CD4-positive, alpha-beta T cell treated with Interleukin-4 for 1 hour (primary cell): Measurements from ENCODE around the gene MINDY3.
"Not testable (repeated sequence)": the region's sequence is repeated elsewhere in the genome, so short reads cannot be mapped to it uniquely, and the experiment has no call there.

Source experiments
- DNase-seq, 2 donors: peaks; one replicate each; pipeline ENCODE4 v3.0.0-alpha.2; 2020 to 2022

Gene MINDY3

DNA sequence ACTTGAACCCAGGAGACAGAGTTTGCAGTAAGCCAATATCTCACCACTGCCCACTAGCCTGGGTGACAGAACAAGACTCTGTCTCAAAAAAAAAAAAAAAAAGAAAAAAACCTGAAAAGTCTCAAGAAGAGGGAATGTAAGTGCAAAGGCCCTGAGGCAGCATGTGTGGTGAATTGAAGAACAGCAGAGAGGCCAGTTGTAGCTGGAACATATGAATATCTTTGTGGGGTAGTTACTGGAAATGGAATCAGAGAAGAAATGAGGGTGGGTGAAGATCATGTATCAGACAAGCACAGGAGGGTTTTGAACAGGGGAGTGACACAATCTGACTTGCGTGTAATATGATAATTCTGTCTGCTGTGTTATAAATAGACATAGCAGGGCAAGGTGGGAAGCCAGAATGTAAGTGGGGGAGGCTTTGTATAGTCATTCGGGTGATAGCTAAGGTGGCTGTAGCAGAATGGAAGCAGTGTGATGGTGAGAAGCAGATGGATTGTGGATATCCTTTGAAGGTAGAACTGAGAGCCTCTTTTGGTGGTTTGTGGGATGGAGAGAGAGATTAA is 95.3 kb downstream of the MINDY3 start:
- no peak for DNase-seq

DNA sequence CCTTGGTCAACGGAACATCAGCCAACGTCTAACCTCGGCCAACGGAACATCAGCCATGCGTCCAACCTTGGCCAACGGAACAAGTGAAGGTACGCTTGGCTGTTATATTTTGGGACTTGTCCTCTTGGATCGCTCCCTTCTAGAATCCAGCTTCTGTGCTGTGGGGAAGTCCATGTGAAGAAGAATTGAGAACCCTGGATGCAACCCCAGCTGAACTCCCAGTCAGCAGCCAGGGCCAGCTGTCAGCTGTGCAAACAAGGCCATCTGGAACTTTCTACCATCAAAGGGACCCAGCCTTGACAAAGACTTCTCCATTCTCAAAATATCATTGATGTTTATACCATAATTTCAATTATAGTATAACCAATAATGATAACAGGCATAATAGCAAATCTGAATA is 97.3 kb downstream of the MINDY3 start:
- DNase-seq: no peak

DNA sequence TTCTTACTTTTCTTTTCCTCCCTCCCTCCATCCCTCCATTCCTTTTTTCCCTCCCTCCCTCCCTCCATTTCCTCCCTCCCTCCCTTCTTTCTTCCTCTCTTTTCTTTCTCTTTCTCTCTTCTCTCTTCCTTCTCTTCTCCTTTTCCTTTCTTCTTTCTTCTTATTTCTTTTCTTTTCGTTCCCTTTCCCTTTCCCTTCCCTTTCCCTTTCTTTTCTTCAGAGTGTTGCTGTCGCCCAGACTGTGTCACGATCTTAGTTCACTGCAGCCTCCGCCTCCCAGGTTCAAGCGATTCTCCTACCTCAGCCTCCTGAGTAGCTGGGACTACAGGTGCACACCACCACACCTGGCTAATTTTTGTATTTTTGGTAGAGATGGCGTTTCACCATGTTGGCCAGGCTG is 98.1 kb downstream of the MINDY3 start:
- DNase-seq: not testable (repeated sequence)

DNA sequence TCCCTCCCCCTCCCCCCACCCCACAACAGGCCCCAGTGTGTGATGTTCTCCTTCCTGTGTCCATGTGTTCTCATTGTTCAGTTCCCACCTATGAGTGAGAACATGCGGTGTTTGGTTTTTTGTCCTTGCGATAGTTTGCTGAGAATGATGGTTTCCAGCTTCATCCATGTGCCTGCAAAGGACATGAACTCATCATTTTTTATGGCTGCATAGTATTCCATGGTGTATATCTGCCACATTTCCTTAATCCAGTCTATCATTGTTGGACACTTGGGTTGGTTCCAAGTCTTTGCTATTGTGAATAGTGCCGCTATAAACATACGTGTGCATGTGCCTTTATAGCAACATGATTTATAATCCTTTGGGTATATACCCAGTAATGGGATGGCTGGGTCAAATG is 99.1 kb downstream of the MINDY3 start:
- not testable (repeated sequence) for DNase-seq

DNA sequence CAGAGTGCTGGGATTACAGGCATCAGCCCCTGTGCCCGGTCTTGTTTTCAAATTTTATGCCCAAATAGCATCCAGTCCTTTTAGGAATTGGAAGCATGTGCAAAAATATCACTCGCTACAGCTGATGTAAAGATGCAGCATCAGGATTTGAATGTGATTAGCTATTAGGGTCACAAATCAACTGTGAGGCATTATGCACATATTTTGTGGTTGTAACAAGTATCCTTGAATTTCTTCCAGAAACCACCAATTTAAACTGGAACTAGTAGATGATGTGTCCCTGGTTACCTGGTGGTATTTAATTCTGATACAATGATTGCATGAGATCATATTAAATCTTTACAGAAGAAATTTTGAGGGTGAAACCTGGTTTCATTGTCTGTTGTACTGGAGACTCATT is 99.6 kb downstream of the MINDY3 start:
- DNase-seq: no peak

DNA sequence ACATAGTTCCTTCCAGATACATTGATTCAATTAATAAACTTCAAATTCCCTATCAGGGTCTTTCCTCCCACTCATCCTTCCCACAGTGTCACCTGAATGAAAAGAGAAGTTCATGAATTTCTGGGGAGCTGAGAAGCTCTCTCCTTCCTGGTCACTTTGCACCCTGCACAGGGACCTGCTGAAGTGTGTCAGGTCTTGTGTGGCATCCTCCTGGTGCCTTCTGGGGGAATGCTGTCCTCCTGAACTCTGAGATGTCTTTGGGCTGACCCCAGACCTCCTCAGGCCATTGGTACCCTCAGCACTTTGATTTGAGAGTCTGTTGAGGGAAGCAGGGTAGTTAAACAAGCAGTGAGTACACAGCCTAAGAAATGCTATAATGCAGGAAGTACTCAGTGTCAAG is 101.0 kb downstream of the MINDY3 start:
- DNase-seq: no peak

DNA sequence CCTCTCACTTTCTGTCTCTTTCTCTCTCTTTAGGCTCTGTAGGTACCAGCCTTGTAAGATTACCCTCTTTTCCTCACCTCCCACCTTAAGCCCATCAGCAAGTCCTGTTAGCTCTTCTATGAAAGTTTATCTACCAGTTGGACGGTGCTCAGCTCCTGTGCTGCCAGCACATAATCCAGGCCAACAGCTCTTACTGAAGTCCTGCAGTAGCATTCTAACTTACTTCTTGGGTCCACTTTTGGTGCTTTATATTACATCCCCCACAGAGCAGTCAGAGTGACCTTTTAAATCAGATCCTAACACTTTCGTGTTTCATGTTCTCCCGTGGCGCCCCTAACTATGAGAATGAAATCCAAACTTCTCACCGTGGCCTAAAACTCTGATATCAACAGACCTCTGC is 101.7 kb downstream of the MINDY3 start:
- DNase-seq: no peak

DNA sequence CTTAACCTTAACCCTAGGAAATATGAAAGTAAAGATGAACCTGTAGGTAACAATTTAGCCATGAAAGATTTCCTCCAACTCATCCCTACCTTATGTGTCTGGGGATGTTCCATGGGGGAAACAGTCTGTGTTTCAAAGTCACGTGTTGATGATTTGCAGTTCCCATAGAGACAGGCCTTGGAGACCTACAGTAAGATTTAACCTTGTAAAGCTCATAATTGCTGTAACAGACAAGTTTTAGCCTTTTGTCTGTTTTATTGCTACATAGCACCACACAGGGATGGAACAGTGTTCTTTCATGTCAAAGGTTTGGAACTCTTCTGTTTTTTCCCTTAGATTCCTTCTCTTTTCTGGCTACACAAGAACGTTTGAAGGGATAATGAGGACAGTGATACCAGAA is 105.4 kb downstream of the MINDY3 start:
- no peak for DNase-seq

DNA sequence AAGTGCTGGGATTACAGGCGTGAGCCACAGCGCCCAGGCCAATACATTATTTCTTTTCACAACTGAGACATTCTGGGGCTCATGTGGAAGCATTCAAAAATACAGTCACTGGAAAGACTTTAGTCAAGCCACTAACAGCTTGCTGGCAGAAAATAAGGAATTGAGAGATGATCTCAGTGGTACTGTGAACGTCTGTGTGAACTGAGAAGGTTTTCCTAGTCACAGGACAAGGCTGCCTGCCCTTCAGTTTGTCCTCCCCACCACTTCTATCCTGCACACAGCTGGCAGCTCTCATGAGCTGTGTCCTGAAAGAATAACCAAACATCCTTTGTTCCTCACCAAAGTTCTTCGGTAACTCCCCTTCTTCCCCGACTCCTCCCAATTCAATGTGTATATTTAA is 109.3 kb downstream of the MINDY3 start:
- no peak for DNase-seq

DNA sequence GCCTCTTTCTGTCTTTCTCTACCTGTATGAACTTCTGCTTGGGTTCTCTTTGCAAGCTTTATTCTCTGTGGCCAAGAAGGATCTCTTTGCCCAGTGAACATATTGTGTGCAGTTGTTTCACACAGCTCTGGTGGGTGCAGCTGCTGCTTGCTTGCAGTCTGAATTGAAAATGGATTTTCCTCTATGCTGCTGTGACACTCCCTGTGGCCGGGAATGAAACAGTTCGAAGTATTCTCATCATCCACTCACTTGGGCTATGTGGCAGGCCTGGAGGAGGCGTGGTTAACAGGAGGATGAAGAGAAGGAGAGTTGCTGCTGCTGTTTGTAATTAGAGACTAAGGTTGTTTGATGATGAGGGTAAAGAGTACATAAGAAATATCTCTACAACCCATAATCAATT is 112.2 kb downstream of the MINDY3 start:
- DNase-seq: no peak

DNA sequence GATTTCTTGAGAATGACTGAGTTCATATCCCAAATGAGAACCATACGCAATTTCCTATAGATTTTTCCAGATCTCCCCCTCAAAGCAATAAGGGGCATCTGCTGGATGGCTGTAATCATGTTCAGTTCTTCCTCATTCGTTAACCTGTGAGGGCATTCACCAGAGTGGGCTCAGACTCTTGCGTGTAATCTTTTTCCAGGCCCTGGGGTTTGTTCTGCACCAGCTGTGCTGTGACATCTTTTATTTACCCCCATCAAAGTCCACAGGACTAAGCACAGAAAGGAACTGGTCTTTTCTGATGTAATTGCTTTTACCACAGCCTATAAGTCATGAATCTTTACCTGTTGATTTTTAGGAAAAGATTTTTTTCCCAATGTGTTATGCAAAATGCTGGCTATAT is 112.7 kb downstream of the MINDY3 start:
- no peak for DNase-seq

DNA sequence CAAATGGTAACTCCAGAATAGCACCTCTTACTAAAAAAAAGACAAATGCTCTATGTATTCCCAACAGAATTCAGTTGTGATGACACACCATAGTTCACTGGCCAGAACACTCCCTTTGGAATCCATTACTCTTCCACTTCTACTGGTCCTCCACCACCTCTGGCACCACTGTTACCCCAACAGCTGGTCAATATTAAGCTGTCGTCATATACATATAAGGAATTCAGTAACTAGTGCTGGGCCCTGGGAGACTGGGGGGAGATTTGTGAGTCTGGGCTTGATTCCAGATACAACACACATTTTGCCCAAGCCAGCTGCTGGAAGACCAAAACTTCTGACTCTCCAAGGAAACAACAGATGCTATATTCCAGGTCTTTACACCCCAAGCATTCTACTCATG is 114.6 kb downstream of the MINDY3 start:
- no peak for DNase-seq

DNA sequence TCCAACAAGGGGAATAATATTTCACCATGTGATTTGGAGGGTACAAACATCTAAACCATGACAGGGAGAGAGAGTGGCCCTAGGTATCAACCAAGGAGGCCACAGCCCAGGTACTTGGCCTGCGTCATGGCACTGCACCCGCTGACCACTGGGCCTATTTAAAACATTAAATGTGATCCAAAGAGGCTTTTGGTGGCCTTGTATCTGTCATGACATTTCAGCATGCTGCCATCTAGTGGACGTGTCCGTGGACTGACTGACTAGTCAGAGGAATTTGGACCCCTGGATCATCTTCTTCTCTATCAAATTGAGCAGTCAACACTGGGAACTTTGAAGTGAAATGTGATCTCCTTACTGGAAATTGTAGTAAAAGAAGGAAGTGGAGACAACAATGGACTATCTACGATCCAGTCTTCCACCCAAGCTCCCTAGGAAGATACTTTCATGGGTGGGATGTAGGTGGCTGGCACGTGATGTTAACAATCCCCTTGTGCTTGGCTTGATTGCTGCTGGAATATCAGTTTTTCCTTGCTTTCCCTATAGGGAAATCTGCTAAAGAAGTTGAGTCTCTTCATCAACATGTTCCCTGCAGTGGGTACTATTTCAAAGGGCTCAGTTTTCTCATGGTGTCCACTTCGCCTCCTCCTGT is 116.0 kb downstream of the MINDY3 start:
- DNase-seq: peak in 1 of 2 donors; percentile 24

DNA sequence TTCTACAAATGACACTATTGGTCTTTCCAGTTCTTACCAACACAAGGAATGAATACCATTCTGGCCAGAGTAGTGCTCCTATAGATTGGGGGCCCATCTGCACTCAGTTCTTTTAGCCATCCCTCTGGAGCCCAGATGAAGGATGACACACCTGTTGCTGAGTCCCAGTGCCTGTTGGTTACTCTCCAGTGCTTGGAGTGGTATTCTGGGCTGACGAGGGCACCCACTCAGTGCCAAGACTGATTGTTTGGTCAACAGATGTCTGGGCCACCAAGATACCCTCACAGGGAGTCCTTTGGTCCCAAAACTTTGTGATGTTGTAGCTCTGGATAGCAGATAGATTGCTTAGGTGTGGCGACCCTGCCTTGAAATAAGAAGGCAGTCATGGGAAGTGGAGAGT is 116.9 kb downstream of the MINDY3 start:
- no peak for DNase-seq

DNA sequence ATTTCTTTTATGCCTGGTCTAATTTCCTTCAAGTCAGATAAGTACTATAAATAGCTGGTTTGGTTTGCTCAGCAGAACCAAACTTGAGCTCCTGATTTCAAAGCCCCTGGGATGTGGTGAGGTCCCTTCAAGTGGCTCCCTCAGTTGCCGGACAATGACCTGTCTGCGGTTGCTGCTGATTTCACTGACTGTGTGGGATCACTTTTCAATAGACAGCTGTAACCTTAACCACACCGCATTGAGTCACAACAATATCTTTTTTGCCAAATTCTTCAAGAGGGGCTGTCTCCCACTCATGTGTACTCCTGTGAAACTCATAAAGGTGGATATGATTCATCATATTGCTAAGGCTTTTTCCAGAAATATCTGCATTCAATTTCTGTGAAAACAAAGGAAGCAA is 117.5 kb downstream of the MINDY3 start:
- no peak for DNase-seq

DNA sequence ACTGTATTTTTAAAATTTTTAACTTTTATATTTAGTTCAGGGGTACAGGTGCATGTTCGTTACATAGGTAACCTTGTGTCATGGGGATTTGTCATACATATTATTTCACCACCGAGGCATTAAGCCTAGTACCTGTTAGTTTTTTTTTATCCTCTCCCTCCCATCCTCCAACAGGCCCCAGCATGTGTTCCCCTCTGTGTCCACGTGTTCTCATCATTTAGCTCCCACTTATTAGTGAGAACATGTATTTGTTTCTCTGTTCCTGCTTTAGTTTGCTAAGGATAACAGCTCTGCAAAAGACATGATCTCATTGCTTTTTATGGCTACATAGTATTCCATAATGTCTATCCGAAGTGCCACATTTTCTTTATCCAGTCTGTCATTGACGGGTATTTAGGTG is 118.2 kb downstream of the MINDY3 start:
- DNase-seq: no peak

DNA sequence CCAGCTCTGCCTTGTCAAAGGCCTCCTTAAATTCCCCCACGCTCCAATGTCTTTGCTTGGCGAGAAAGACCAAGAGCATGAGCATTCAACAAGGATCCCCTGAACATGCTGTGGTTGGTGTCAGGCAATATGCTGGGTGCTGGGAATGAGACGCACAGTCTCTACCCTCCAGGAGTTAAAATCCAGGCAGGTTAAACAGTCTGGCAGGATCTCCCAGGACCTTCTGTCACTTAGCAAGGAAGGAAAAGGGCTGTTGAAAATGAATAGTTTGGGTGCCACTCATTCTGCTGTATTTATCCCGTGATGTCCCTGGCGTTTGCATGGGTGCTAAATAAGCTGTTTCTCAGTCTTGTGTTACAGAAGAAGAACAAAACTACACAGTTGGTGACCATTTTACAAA is 118.7 kb downstream of the MINDY3 start:
- no peak for DNase-seq

DNA sequence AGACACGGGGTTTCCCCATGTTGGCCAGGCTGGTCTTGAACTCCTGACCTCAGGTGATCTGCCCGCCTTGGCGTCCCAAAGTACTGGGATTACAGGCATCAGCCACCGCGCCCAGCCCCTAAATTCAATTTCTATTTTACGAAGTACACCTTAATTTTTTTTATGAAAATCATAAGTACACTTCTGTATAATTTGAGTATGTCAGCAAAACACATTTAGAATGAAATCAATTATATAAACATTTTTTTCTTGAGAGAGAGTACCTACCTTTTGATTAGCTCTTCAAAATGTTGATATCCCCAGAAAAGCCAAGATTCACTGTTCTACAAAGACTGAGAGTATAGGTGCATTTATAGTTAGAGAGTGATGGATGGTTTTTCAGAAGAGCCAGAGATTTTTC is 120.0 kb downstream of the MINDY3 start:
- DNase-seq: no peak

DNA sequence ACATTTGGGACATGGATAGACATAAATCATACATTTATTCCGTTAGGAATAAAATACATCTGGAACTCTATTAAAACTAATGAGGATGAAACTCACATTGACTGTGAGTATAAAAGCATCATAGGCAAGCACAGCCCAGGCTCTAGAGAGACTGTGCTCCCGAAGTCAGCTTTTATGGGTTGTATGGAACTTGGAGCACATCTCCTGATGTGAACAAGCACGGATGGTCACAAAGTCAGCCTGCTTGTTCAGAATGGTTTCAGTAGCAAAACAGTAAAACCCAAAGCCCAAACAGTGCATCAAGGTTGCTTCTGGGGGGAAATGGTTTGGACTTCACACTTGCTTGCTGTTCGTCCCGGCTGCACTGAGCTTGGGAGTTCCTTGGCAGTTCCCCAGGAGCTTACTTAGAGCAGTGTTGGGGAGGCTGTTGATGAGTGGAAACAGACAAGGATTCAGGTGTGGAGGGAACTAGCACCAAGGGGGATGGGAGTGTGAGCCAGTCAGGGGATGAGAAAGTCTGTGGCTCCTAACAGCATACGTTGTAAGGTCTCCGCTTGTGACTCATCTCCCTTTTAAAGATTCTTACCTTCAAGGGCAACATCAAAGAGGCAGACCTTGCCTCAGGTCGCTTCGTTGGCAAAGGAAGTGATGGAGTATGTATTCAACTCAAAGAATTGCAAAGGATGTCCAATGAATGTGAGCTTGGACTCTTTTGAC is 120.9 kb downstream of the MINDY3 start:
- DNase-seq: no peak

DNA sequence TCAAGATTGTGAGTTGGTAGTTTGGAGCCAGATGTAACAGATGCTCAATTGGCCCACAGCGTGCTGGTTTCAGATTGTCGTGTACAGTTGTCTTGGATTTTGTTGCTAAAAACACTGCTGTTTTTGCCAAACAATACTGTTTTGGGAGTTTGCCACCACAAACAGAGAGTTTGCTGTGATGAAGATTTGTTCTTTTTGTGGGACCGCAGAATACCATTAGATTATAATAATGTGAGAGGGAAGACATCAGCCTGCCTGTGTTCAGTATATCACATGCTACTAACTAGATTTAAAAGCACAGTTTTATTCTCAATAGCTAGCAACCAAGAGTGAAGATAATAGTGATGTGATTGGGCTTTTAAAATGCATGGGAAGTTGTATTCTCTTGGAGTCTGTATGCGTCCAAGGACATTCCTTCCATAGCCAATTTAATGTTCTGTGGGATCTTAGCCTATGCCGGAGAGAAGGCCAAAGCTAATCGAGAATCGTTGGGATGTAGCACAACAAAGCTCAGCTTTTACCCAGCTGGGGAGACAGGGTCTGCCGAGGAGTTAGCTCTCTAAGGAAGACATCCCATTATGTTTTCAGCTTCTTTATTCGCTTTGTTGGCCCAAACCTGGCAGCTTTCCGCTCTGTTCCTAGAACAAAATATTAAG is 121.9 kb downstream of the MINDY3 start:
- no peak for DNase-seq

DNA sequence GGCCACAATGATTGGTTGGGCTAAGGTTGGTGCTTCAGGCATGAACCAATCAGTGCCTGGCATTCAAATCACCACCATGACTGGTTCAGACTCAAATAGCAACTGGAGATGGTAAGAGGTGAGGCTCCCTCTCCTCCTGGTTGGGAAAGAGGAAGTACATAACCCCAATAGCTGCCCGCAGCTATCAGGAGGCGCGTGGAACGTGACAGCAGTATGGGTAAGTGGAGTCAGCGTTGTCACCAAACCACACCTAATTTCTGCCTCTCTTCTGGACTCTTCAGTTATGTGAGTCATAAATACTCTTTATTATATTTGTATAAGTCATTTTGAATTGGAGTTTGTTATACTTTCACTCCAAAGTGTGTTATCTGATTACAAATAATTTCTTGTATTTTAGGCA is 122.7 kb downstream of the MINDY3 start:
- no peak for DNase-seq

DNA sequence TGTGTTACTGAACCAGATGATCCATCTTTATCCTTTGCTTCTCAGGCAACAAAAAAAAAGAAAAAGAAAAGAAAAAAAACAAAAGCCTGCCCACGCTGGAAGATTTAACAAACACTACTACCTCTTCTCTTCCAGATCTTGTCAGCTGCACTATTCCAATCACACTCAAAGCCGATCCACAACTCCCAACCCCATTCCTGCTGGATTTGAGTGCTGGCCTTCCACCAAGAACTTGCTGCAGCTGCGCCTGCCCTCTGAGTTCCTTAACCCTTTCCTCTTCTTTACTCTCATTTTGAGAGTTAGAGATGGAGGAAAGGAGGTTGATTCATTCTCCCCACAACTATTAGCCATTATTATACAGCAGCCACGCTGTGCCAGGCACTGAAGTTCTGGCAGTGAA is 124.5 kb downstream of the MINDY3 start:
- DNase-seq: no peak

DNA sequence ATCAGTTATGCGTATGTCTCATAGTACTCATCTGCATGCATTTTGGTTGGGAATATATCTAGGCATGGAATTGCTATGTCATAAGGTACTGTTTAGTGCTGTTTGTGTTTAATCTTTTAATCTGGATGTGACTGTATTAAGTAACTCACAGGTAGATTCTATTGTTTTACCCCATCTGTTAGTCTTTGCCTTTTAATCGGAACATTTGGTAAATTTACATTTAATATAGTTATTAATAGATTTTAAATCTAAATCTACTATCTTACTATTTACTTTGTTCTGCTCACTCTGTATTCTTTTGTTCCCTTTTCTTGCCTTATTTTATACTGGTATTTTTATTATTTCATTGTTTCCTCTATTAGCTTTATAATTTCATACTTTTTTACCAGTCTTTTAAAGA is 130.0 kb downstream of the MINDY3 start:
- no peak for DNase-seq

DNA sequence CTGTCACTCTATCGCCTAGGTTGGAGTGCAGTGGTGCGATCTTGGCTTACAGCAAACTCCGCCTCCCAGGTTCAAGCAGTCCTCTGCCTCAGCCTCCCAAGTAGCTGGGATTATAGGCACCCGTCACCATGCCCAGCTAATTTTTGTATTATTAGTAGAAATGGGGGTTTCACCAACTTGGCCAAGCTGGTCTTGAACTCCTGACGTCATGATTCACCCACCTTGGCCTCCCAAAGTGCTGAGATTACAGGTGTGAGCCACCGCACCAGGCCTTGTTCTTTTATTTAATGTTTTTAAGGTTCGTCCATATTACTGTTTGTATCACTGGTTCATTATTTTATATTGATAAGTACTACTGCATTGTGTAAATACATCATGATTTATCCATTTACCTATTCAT is 130.4 kb downstream of the MINDY3 start:
- no peak for DNase-seq
